Endothelial cell of umbilical vein (primary cell): ENCODE data around the gene LOXL3. TPM values are rescaled to one million over a fixed set of nuclear protein-coding genes. Genes with fewer than 3 reads are reported as not detected.

Experiments used
- BruUV-seq: library from RNA; stranded (reverse); fragments of 400-500 nt; replicated peaks from 2 replicates; lab custom pipeline; 2021; lab: Mats Ljungman, UMichigan
- CTCF ChIA-PET: fragments of 300-600, 350-600 bp; sonication (Branson Sonifier 250); formaldehyde crosslinking; loops from one replicate; lab custom pipeline; 2021; ENCODE audit warnings: antibody characterized with exemption, inconsistent platforms; lab: Charles Lee
- POLR2A ChIA-PET: fragments of 300-600, 350-600 bp; sonication (Branson Sonifier 250); formaldehyde crosslinking; loops from one replicate; lab custom pipeline; 2021; ENCODE audit warnings: antibody characterized with exemption, inconsistent platforms; lab: Charles Lee
- DNase-seq: peaks from one replicate; pipeline ENCODE4 v3.0.0-alpha.2; 2011; ENCODE audit warnings: low read depth, low spot score
- FAIRE-seq: peaks from 2 replicates; lab custom pipeline; 2011; peaks lifted over from hg19 to GRCh38; lab: Jason Lieb, UNC
- H2AFZ ChIP-seq: 2 replicates; pipeline ENCODE4 v1.6.0; 2012; ENCODE audit warnings: low read depth, low read length, control low read depth, inconsistent platforms
- H3K27ac ChIP-seq: 2 replicates; pipeline ENCODE4 v1.5.1; 2011; ENCODE audit warnings: low read depth, mild to moderate bottlenecking, control low read depth, low read length, moderate library complexity; ENCODE audit not compliant: insufficient read depth
- H3K27me3 ChIP-seq, 2 experiments: 2 replicates each; pipeline versions ENCODE4 v1.6.0 to v1.6.1; 2011; ENCODE audit warnings: low read length in 2 of 2, mixed read lengths in 1 of 2; ENCODE audit not compliant: control insufficient read depth in 2 of 2, insufficient read depth in 2 of 2
- H3K36me3 ChIP-seq, 2 experiments: 2 replicates in 1 of 2; 3 replicates in 1 of 2; pipeline ENCODE4 v1.5.1; 2011; ENCODE audit warnings: low read length in 2 of 2, mild to moderate bottlenecking in 1 of 2, moderate library complexity in 1 of 2; ENCODE audit not compliant: control insufficient read depth in 2 of 2, insufficient read depth in 2 of 2; ENCODE audit errors: extremely low read depth in 1 of 2
- H3K4me1 ChIP-seq: 3 replicates; pipeline ENCODE4 v1.5.1; 2011; ENCODE audit warnings: mild to moderate bottlenecking, low read length; ENCODE audit not compliant: control insufficient read depth, insufficient read depth; ENCODE audit errors: extremely low read depth
- H3K4me2 ChIP-seq: 2 replicates; pipeline ENCODE4 v1.6.1; 2011; ENCODE audit warnings: low read length, control low read depth, mixed read lengths; ENCODE audit not compliant: insufficient read depth
- H3K4me3 ChIP-seq, 3 experiments: fragments of 200-600 bp in 1 of 3; sonication (generic), shearing (Covaris generic) in 1 of 3; replicated peaks in 1 of 3; 2 replicates each; pipeline ENCODE4 v1.5.1; 2011 to 2016; ENCODE audit warnings: control low read depth in 3 of 3, low read length in 3 of 3, mild to moderate bottlenecking in 2 of 3, inconsistent platforms in 1 of 3, low read depth in 1 of 3, moderate library complexity in 1 of 3; ENCODE audit not compliant: insufficient read depth in 1 of 3
- H3K79me2 ChIP-seq: 2 replicates; pipeline ENCODE4 v1.6.0; 2012; ENCODE audit warnings: low read length, inconsistent platforms; ENCODE audit not compliant: control insufficient read depth, insufficient read depth
- H3K9ac ChIP-seq: replicated peaks from 2 replicates; pipeline ENCODE3; 2011; ENCODE audit warnings: low read length, control low read depth; ENCODE audit not compliant: insufficient read depth; ENCODE audit errors: extremely low read depth
- H3K9me1 ChIP-seq: replicated peaks from 3 replicates; pipeline ENCODE4 v1.6.0; 2011; ENCODE audit warnings: mild to moderate bottlenecking, low read length; ENCODE audit not compliant: control insufficient read depth, insufficient read depth; ENCODE audit errors: extremely low read depth
- H3K9me3 ChIP-seq: replicated peaks from 2 replicates; pipeline ENCODE4 v1.5.1; 2012; ENCODE audit warnings: low read length, inconsistent platforms; ENCODE audit not compliant: control insufficient read depth, insufficient read depth
- H4K20me1 ChIP-seq: replicated peaks from 2 replicates; pipeline ENCODE3; 2011; ENCODE audit warnings: mild to moderate bottlenecking, low read length; ENCODE audit not compliant: control insufficient read depth, insufficient read depth; ENCODE audit errors: extremely low read depth
- CTCF ChIP-seq, 2 donors: IDR thresholded peaks; 1 replicate in 1 of 2; 2 replicates in 1 of 2; pipeline ENCODE4 v1.5.1; 2011; ENCODE audit warnings: low read length in 2 of 2, mild to moderate bottlenecking in 2 of 2, moderate library complexity in 2 of 2, control low read depth in 1 of 2, inconsistent platforms in 1 of 2, low read depth in 1 of 2; ENCODE audit not compliant: insufficient read depth in 1 of 2; ENCODE audit errors: extremely low read depth in 1 of 2
- EZH2 ChIP-seq: IDR thresholded peaks from 2 replicates; pipeline ENCODE4 v1.6.1; 2012; ENCODE audit warnings: borderline replicate concordance, low read depth, mild to moderate bottlenecking, moderate library complexity, low read length, inconsistent platforms; ENCODE audit not compliant: severe bottlenecking
- FOS ChIP-seq: IDR thresholded peaks from 2 replicates; pipeline ENCODE4 v1.6.1; 2011; ENCODE audit warnings: mild to moderate bottlenecking, low read length, moderate library complexity, borderline replicate concordance; ENCODE audit not compliant: insufficient read depth
- POLR2A ChIP-seq: IDR thresholded peaks from 2 replicates; pipeline ENCODE4 v1.6.1; 2012; ENCODE audit warnings: low read depth, mild to moderate bottlenecking, control low read depth, low read length
- dilution Hi-C: fragments of 300-500 bp; cut with MboI; formaldehyde crosslinking; loops from one replicate; pipeline ENCODE4 v1.15.0; 2019; ENCODE audit warnings: low sequenced_read_pairs; ENCODE audit not compliant: extremely low pct_ligation_motif_present
- intact Hi-C: fragments of 100-400 bp; cut with micrococcal nuclease; formaldehyde crosslinking; loops from one replicate; pipeline ENCODE4 v1.10.0; 2022
- polyA plus RNA-seq, 4 experiments: library from polyadenylated mRNA; depleted of rRNA in 3 of 4; stranded (reverse) in 3 of 4; unstranded in 1 of 4; fragments of >200 nt; gene quantifications; 2 replicates each; pipeline versions ENCODE4 v1.2.1 to v1.2.3, GENCODE V29; 2011 to 2012; ENCODE audit warnings: missing spikeins in 1 of 4
- total RNA-seq: library from RNA; stranded (reverse); gene quantifications from 2 replicates; pipeline ENCODE4 v1.2.3, GENCODE V29; 2021
- TF ChIP-seq, protein P1 (sequence below): IDR thresholded peaks from 2 replicates; pipeline ENCODE4 v1.6.1; 2011; ENCODE audit not compliant: insufficient read depth, insufficient read length

The LOXL3 gene
- total and polyA plus RNA-seq, 2 donors (not counting 3 experiments of a cell fraction or from before 2014, with no cell fraction given) = 0.95 to 1.3 TPM

DNA sequence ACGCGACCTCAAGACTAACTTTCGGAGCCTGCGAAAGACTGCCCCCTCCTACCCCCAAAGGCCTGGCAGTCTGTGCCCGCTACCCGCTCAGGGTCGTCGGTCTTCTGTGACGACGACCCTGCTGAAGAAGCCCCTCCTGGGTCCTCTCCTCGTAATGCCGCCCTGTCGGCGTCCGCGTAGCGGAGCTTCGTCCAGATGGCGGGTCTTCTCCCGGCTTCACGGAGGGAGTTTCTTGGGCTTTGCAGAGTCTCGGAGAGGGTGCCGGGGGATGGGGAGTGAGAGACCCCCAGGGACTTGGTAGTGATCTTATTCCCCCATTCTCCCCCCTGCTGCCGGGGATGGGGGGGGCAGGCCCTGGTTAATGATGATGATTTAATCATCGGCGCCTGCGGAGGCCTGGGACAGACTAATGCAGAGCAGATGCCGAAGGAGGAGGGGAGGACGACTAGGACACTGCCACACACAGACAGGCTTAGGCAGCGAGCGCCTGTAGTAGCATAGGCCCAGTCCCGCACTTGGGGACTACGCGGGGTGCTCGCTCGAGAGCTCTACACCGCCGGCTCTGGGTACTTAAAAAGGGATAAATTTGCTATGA, 45.7 kb downstream of the LOXL3 start:
- Histone ChIP-seq H3K36me3 (peaks cover 0 to 4% of the 10 kb centered on the region in 2 experiments), H3K79me2 (peaks cover 4% of the 10 kb centered on the region), H3K9me3 (no peaks in the 10 kb centered on the region), H3K4me2 (peak overlapping the region; percentile 57), H3K27me3 (peaks cover 36 to 46% of the 10 kb centered on the region in 2 experiments), H3K9ac (peak overlapping the region; percentile 69), H3K4me1 (peaks cover 21% of the 10 kb centered on the region), H4K20me1 (no peaks in the 10 kb centered on the region), H3K4me3 (peak overlapping the region; percentile 3 to 75 (median 37)), H3K9me1 (no peaks in the 10 kb centered on the region), H3K27ac (no peak overlapping the region), H2AFZ (peak overlapping the region; percentile 29)
- ChIA-PET POLR2A (interaction anchor here (1.2 kb wide), 1 partner anchor 21 kb away, joined by 3 read pairs; the partner anchor contains the start of genes AUP1 and HTRA2), CTCF (interaction anchor here (0.6 to 2.5 kb wide), 4 partner anchors 24 to 86 kb away, joined by 3 to 15 read pairs (median 6); partner anchors contain the start of genes CCDC142 and TTC31)
- no peak for FAIRE-seq
- TF ChIP-seq CTCF (IDR thresholded peaks at IDR 0.05; ENCODE audit: extremely low read depth in 1 of 2, insufficient read depth in 1 of 2, low read depth in 1 of 2, low read length in 2 of 2) = no peak
- TF ChIP-seq, protein P1, sequence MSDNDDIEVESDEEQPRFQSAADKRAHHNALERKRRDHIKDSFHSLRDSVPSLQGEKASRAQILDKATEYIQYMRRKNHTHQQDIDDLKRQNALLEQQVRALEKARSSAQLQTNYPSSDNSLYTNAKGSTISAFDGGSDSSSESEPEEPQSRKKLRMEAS = no peak
- no peak for TF ChIP-seq FOS
- TF ChIP-seq POLR2A = no peak
- peak; percentile 37 for TF ChIP-seq EZH2
- dilution Hi-C loops = no loop called here
- intact Hi-C loops = loop anchor here (1.0 to 2.0 kb wide), 4 partner anchors 21 to 79 kb away; partner anchors contain the start of genes AUP1, DOK1, HTRA2 and TTC31
- peak; percentile 21 for DNase-seq
- BruUV-seq = no TSS peak
